ENCODE measurements around the gene RTKN2.

DNA sequence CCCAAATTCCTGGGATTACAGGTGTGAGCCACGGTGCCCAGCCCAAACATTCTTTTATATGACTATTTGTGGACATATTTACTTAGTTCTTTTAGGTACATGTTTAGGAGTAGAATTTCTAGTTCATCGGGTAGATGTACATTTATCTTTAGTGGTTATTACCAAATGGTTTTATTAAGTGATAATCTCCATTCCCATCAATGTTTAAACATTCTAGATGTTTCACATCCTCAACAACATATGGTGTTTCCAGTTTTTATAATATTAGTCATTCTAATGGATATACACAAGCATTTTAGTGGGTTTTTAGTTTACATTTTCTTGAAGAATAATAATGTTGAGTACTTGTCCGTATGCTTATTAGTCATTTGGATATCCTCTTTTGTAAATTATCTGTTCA is 131.7 kb downstream of the RTKN2 start:
- TF ChIP-seq, protein P1, sequence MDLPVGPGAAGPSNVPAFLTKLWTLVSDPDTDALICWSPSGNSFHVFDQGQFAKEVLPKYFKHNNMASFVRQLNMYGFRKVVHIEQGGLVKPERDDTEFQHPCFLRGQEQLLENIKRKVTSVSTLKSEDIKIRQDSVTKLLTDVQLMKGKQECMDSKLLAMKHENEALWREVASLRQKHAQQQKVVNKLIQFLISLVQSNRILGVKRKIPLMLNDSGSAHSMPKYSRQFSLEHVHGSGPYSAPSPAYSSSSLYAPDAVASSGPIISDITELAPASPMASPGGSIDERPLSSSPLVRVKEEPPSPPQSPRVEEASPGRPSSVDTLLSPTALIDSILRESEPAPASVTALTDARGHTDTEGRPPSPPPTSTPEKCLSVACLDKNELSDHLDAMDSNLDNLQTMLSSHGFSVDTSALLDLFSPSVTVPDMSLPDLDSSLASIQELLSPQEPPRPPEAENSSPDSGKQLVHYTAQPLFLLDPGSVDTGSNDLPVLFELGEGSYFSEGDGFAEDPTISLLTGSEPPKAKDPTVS (IDR thresholded peaks at IDR 0.05; ENCODE audit: low read depth, low read length), result no peak
- TF ChIP-seq TAF1 (IDR thresholded peaks at IDR 0.05; ENCODE audit: borderline replicate concordance, low read depth, low read length) (no peak), SIN3A (IDR thresholded peaks at IDR 0.05; ENCODE audit: low read depth, low read length) (no peak)
